NCI-H146 treated with DMSO at 0.1 percent for 48 hours (cell line): ENCODE measurements around the gene SLC4A2.

ENCODE experiments used
- DNase-seq: peaks from one replicate; lab custom pipeline; 2025; ENCODE audit not compliant: unreplicated experiment; lab: John Stamatoyannopoulos, UW

The SLC4A2 gene

DNA sequence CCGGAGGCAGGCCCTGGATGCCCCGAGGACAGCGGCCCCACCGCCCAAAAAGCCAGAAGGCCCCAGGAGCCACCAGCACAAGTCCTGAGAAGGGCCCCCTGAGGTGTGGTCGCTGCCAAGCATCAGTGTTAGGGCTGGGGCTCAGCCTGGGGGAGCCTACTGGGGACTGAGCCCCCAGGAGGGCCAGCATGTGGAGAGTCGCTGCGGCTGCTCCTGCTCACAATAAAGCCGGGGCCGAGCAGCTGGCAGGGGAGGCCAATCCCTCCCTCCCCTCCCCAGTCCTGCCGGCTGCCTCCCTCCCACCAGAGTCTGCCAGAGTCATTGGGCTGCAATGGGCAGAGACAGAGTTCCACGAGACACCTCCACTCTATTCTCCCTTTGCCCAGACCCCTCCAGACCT is 14.1 kb upstream of the SLC4A2 start:
- no peak for DNase-seq

GRCh38 chr7:151045967-151046366 is 13.4 kb upstream of the SLC4A2 start:
- no peak for DNase-seq

GRCh38 chr7:151046603-151047573 is 12.5 kb upstream of the SLC4A2 start:
- DNase-seq = no peak

GRCh38 chr7:151047976-151048815 is 11.2 kb upstream of the SLC4A2 start, which contains the start of gene ASIC3:
ASIC3 (plus strand) TSS chr7:151048531; CDS start chr7:151048886, 355 bp downstream.
- no peak for DNase-seq

DNA sequence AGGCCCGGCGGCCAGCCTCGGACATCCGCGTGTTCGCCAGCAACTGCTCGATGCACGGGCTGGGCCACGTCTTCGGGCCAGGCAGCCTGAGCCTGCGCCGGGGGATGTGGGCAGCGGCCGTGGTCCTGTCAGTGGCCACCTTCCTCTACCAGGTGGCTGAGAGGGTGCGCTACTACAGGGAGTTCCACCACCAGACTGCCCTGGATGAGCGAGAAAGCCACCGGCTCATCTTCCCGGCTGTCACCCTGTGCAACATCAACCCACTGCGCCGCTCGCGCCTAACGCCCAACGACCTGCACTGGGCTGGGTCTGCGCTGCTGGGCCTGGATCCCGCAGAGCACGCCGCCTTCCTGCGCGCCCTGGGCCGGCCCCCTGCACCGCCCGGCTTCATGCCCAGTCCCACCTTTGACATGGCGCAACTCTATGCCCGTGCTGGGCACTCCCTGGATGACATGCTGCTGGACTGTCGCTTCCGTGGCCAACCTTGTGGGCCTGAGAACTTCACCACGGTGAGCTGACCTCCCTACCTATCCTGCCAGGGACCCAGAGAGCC is 10.4 kb upstream of the SLC4A2 start:
- DNase-seq = no peak

GRCh38 chr7:151051108-151051507 is 8.3 kb upstream of the SLC4A2 start:
- DNase-seq = no peak

DNA sequence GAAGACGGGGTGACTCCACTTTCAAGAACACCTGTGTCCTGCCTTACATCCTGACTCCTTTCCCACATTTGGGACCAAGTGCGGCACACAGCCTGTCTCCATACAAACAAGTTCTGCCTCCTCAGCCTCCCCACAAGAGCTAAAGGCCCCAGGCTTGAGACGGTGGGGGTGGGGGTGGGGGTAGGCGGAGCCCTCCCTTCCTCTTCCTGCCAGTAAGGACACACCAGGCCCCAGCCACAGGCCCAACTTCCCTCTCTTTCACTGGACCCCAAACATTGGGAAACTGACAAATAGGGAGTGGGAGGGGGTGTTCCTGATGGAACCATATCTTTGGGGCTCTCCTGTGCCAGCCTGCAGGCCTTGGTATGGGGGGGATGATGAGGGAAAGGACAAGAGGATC is 6.3 kb upstream of the SLC4A2 start:
- no peak for DNase-seq

DNA sequence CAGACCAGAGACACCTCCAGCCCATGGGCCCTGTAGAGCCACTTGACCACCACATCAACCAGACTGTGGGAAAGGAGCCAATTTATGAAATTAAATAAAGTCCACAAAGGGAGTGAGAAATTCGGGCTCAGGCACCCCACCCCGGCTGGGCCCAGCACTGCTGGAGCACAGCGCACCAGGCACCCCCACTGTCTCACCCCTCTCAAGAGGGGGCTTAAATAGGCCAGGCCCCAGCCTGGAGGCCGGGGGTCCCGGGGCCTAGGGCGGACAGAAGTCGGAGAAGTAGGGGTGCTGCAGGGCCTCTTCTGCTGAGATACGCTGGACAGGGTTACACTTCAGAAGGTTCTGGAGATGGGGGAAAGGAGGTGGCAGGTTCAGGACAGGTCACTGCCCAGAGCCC is 5.6 kb upstream of the SLC4A2 start:
- no peak for DNase-seq

DNA sequence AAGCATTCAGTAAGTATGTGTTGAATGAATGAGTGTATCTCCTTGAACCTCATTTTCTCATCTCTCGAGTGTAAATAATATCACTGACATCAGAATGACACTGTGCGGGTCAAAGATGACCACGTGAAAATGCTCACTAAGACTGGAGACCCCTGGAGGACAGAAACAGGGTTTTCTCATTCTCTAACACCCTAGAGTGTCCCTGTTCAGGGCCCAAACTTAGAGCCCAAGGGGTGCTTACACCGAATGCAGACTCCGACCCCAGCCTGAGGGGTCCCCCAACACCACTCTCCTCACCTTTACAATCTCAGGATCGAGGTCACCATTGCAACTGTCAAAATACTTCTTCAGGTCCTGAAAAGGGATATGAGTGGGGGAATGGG is 3.1 kb upstream of the SLC4A2 start:
- no peak for DNase-seq

- no peak for DNase-seq
Observed at GRCh38 chr7:151056666-151057505, 2.5 kb upstream of the SLC4A2 start.

DNA sequence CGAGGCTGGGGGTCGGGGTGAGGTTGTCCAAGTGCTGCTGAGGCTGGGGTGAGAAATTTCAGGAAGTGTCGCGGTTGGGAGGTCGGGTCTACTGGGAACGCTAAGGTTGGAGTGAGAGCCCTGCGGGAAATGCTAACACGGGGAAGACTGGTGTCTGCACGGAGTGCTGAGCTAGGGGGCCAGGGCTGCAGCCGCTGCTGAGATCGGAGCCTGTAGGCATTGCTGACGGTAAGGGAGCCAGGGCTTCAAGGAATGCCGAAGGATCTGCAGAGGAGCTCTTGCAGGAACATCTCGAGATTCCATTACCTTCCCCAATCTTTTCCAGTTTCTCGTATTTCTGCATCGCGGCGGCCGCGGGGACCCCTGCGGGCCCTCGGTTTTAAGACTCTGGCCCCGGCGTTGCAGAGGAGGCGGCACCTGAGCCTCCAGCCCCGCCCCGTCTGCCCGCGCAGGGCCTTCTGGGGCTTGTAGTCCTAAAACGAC is 1.8 kb upstream of the SLC4A2 start, which contains the start of gene CDK5:
Gene CDK5, minus strand, starts transcription at position 392 of the 483 bp plus-strand sequence. Its CDS starts 49 bp downstream, at position 343.
- peak; percentile 82 for DNase-seq

DNA sequence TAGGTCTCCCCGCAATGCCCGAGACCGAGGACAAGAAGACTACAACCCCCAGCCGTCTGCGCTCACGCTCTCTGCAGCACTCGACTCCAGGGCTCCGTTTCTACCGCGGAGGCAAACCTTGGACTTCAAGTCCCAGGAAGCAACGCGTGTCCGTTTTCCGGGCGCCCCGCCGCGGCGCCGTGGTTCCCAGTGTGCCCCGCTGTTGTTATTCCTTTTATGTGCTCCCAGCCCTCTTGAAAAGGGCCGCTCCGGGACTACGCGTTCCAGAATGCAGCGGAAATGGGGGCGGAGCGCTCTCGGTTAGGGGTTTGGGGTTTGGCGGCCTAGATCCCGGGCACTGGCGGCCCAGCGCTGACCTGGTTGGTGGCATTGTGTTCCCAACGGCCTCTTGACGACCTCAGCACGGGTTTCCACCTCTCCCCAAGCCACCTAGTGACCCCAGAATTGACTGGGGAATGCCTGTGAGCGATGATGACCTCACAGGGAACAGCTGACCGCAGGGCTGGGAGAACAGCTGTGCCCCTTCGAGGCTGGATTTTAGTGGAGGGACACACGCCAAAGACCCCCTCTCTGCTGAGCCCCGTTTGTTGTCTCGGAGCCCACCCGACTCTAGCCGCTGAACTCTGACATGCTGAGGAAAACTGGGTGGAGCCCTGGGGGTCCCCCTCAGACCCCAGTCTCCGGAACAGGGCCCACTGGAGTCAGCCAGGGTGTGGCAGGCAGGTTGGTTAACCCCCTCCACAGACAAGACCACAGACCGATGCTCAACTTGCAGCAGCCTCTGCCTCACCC is 1.2 kb upstream of the SLC4A2 start:
- peak; percentile 97 for DNase-seq

DNA sequence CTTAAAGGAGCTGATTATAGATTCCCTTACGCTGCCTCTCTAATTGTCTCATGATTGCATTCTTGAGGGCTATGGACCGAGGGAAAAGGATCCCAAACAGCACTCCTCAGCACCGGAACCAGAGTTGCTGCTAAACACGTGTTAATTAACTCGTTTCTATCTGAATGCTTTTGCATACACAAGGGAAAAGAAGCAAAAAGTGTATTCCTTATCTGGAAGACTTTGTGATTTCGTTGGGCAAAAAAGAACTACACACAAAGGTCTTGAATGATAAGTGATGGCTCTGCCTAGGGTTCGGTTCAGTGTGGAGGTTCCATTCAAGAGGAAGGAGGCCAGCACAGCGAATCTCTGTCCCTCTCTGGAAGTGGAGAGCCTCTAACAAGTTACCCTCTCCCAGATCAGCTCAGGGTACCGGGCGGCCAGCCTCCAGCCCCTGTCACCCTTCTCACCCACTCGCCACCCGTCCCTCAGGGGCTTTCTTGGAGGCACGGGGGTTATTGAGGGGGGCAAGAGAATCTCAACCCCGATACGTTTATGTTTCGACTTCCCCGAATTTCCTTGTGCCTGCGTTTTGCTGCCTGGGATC is 515 bp upstream of the SLC4A2 start:
- no peak for DNase-seq

DNA sequence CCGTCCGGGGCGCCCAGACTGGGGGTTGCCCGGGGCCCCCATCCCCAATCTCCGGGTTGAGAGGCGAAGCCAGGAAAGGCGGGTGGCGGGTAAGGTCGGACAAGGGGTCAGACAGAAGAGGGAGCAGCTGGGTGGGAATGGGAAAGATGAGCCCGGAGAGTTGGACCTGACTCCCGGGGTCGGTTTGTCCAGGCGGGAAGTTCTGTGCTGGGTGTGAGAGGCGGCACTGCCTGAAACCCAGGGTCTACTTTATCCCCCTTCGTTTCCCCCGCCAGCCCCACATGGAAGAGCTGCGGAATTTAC is 675 bp downstream of the SLC4A2 start:
- no peak for DNase-seq

GRCh38 chr7:151060416-151061212 is 1.2 kb downstream of the SLC4A2 start:
- DNase-seq = no peak

DNA sequence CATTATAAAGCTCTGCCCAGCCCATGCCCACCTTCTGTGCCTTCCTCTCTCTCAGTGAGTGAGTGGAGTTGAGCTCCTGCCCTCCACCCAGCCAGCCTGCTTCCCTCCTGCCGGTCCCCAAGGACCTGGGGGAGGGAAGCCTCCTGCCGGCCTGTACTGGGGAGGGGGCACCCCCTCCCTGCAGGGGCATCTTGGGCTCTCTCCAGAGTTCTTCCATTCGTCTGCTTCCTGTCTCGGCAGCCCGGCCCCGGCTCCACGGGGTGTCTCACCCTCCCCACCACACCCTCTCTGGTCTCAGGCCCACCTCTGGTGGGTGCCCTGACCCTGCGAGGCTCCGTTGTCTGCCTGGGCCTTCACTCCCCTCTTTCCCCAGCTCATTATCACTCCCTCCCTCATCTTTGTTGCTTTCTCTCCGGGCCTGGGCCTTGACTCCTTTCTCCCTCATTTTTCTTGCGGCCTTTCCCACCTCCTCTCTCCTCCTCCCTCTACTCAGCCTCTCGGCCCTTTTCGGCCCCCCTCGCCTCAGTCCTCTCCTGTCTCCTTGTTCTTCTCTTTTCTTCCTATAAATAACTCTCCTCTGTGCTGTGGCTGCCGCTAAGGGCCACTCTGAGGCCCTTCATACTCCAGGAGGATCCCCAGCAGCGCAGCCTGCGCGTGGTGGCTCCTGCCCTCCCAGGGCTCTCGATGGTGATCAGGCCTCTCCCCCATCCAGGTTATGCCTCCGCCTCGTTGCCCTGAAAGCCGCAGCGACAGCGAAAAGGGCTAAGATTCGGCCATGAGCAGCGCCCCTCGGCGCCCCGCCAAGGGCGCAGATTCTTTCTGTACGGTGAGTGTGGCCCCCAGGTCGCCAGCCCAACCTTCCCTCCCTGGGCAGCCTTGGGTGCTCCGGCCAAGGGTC is 2.1 kb downstream of the SLC4A2 start:
- no peak for DNase-seq

GRCh38 chr7:151062111-151062398 is 2.7 kb downstream of the SLC4A2 start:
- DNase-seq = no peak
